ENCODE measurements around the gene GOLGA6A. TPM values are rescaled to one million over a fixed set of nuclear protein-coding genes. Genes with fewer than 3 reads are reported as not detected.

GOLGA6A gene
- total and polyA plus RNA-seq, 2 of the 8 experiments (the other 6 are each of a cell fraction or from before 2014, with no cell fraction given): 0.80 to 1.0 TPM

GRCh38 chr15:74032046-74032445, 50.3 kb downstream of the GOLGA6A start:
- Histone ChIP-seq H2BK20ac (ENCODE audit: low read length) (no peak overlapping the region), H2AFZ (ENCODE audit: low read length) (no peak overlapping the region), H3K9me3 (ENCODE audit: insufficient read depth in 2 of 2, low read depth in 1 of 2, low read length in 1 of 2) (no peaks in the 10 kb centered on the region), H4K91ac (replicated peaks; ENCODE audit: insufficient read length, low read length) (no peak overlapping the region), H2BK15ac (ENCODE audit: low read length) (no peak overlapping the region), H3K4me3 (ENCODE audit: extremely low read depth in 1 of 4, insufficient read depth in 2 of 4, low read depth in 3 of 4, low read length in 4 of 4) (no peak overlapping the region), H3K14ac (ENCODE audit: insufficient read length) (no peak overlapping the region), H3K4me2 (ENCODE audit: insufficient read depth in 1 of 2, low read depth in 2 of 2, low read length in 2 of 2) (no peak overlapping the region), H3K79me2 (ENCODE audit: control insufficient read depth in 1 of 2, insufficient read depth in 2 of 2, low read length in 2 of 2) (no peaks in the 10 kb centered on the region), H3K56ac (replicated peaks; ENCODE audit: insufficient read length, low read depth, low read length) (no peak overlapping the region), H3K23me2 (ENCODE audit: low read depth, low read length) (no peaks in the 10 kb centered on the region), H3K18ac (ENCODE audit: extremely low read depth, low read length) (no peak overlapping the region), H3K36me3 (ENCODE audit: control insufficient read depth in 2 of 4, insufficient read depth in 4 of 4, low read length in 3 of 4) (peaks cover 0 to 4% (median 0%) of the 10 kb centered on the region in 4 experiments; a peak in 4 of 8 replicates), H3K4ac (replicated peaks; ENCODE audit: insufficient read length, low read depth, low read length) (no peak overlapping the region), H2AK5ac (ENCODE audit: low read depth, low read length) (no peak overlapping the region), H2BK5ac (ENCODE audit: low read depth, low read length) (no peak overlapping the region), H3K27me3 (replicated peaks in 1 of 4; ENCODE audit: control insufficient read depth in 3 of 4, extremely low read depth in 1 of 4, insufficient read depth in 3 of 4, low read length in 3 of 4) (no peaks in the 10 kb centered on the region), H2BK120ac (replicated peaks; ENCODE audit: low read depth, low read length) (no peak overlapping the region), H3K79me1 (ENCODE audit: low read depth, low read length) (no peaks in the 10 kb centered on the region), H4K5ac (ENCODE audit: insufficient read length, low read depth, low read length) (no peak overlapping the region), H3K23ac (ENCODE audit: insufficient read length) (no peak overlapping the region), H4K8ac (ENCODE audit: extremely low read depth, insufficient read depth, low read length) (no peak overlapping the region), H3K9ac (replicated peaks in 1 of 4; ENCODE audit: extremely low read depth in 1 of 4, low read depth in 3 of 4, low read length in 3 of 4) (no peak overlapping the region), H4K20me1 (replicated peaks in 1 of 2; ENCODE audit: control insufficient read depth in 1 of 2, insufficient read depth in 2 of 2, low read length in 2 of 2) (peaks cover 0 to 2% of the 10 kb centered on the region in 2 experiments), H3K4me1 (replicated peaks in 1 of 4; ENCODE audit: control insufficient read depth in 3 of 4, insufficient read depth in 4 of 4, low read length in 3 of 4) (peaks cover 0 to 4% (median 1%) of the 10 kb centered on the region in 4 experiments; a peak in 4 of 7 replicates), H2BK12ac (ENCODE audit: low read depth, low read length) (no peak overlapping the region), H3K27ac (ENCODE audit: low read depth, low read length) (no peak overlapping the region)
- WGBS, 2 experiments (ENCODE audit: extremely low coverage in 1 of 2, insufficient coverage in 1 of 2, insufficient read length in 1 of 2, insufficient replicate concordance in 2 of 2, low coverage in 1 of 2, low lambda C conversion rate in 2 of 2, missing lambda C conversion rate in 1 of 2): 98% methylated on average over 6 of the region's 6 CpGs; no CpG with 5 or more reads in 1 of the 2 experiments
- FAIRE-seq: no peak
- DNase-seq (ENCODE audit: low read depth in 1 of 2, low spot score in 2 of 2): no peak
- POLR2A ChIA-PET (ENCODE audit: partially characterized antibody): interaction anchor here (1.6 kb wide), 1 partner anchor 49 kb away, joined by 3 read pairs; no protein-coding TSS in a partner anchor
- TF ChIP-seq TBP (IDR thresholded peaks at IDR 0.05; ENCODE audit: low read depth, low read length) (no peak), RNF2 (IDR thresholded peaks at IDR 0.05; ENCODE audit: borderline replicate concordance, low read depth, low read length, missing control alignments, poor library complexity, severe bottlenecking) (no peak), GTF2F1 (IDR thresholded peaks at IDR 0.05; ENCODE audit: borderline replicate concordance, low read depth, low read length) (no peak), CHD1 (IDR thresholded peaks at IDR 0.05; ENCODE audit: low read depth, low read length) (no peak), HDAC6 (IDR thresholded peaks at IDR 0.05; ENCODE audit: low read depth, low read length) (no peak), SRF (IDR thresholded peaks at IDR 0.05; ENCODE audit: low read depth, low read length) (no peak), SP4 (IDR thresholded peaks at IDR 0.05; ENCODE audit: low read length) (no peak), MAX (IDR thresholded peaks at IDR 0.05) (no peak), TAF1 (IDR thresholded peaks at IDR 0.05; ENCODE audit: low read depth, low read length) (no peak), YY1 (IDR thresholded peaks at IDR 0.05; ENCODE audit: low read depth, low read length) (no peak)
- TF ChIP-seq, protein P1, sequence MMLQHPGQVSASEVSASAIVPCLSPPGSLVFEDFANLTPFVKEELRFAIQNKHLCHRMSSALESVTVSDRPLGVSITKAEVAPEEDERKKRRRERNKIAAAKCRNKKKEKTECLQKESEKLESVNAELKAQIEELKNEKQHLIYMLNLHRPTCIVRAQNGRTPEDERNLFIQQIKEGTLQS (IDR thresholded peaks at IDR 0.05; ENCODE audit: insufficient read depth, low read depth, low read length): no peak
- CTCF ChIA-PET (ENCODE audit: partially characterized antibody): interaction anchor here (1.0 to 13.0 kb wide), 4 partner anchors 14 to 291 kb away, joined by 3 to 174 read pairs (median 62); no protein-coding TSS in a partner anchor

All from H1 (cell line).